ENCODE data around the gene ACP5. TPM values are rescaled to one million over a fixed set of nuclear protein-coding genes. Genes with fewer than 3 reads are reported as not detected.
"Not testable (repeated sequence)": the region's sequence is repeated elsewhere in the genome, so short reads cannot be mapped to it uniquely, and the experiment has no call there.

ACP5 gene
- total and polyA plus RNA-seq, 7 donors, result 0.44 to 2.7 (median 1.3) TPM

GRCh38 chr19:11617180-11618062, 40.0 kb upstream of the ACP5 start:
- intact Hi-C loops (cut with DNase I), result no loop called here

GRCh38 chr19:11612816-11613511, 35.5 kb upstream of the ACP5 start:
- Histone ChIP-seq H3K4me3 (no peak overlapping the region), H3K36me3 (ENCODE audit: insufficient read depth in 1 of 2, low read depth in 1 of 2) (peaks cover 15 to 34% of the 10 kb centered on the region in 2 donors), H3K27me3 (ENCODE audit: insufficient read depth in 3 of 3, low read length in 2 of 3) (no peaks in the 10 kb centered on the region), H3K9me3 (peaks cover 20% of the 10 kb centered on the region), H3K27ac (no peak overlapping the region), H3K4me1 (no peaks in the 10 kb centered on the region)
- DNase-seq (no peak), ATAC-seq (no peak)
- TF ChIP-seq CTCF (IDR thresholded peaks at IDR 0.05), result no peak
- intact Hi-C loops (cut with DNase I), result no loop called here
- 97 to 98% (median 98%) methylated on average over 5 of the region's 5 CpGs for WGBS, 3 donors

More at GRCh38 chr19:11617180-11618062, 40.0 kb upstream of the ACP5 start:
- no peak for DNase-seq
- Histone ChIP-seq H3K36me3 (ENCODE audit: insufficient read depth in 1 of 2, low read depth in 1 of 2) (peaks cover 24 to 66% of the 10 kb centered on the region in 2 donors), H3K4me1 (no peaks in the 10 kb centered on the region), H3K9me3 (peaks cover 27% of the 10 kb centered on the region), H3K4me3 (no peak overlapping the region), H3K27me3 (ENCODE audit: insufficient read depth in 3 of 3, low read length in 2 of 3) (no peaks in the 10 kb centered on the region), H3K27ac (no peak overlapping the region)
- no peak for ATAC-seq
- no peak for TF ChIP-seq CTCF (IDR thresholded peaks at IDR 0.05)
- 97 to 98% (median 98%) methylated on average over 19 of the region's 19 CpGs for WGBS, 3 donors

DNA sequence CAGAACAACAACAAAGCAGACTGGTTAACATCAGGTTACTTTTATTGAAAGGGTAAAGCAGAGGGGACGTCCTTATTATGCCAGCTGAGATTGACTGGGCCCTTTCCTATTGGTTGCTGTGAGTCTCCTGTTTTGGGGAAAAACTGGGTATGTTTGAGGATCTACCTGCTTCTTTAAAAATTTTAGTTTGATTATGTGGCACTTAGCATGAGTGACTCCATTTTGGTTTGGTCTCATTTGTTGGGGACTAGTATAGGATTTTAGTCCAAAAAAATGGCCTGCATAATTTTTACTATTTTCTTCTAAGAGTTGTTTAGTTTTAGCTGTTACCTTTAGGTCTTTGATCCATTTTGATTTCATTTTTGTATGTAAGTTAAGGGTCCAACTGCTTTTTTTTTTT, 34.3 kb upstream of the ACP5 start:
- no peak for TF ChIP-seq CTCF (IDR thresholded peaks at IDR 0.05)
- Histone ChIP-seq H3K27ac (no peak overlapping the region), H3K27me3 (ENCODE audit: insufficient read depth in 3 of 3, low read length in 2 of 3) (no peaks in the 10 kb centered on the region), H3K36me3 (ENCODE audit: insufficient read depth in 1 of 2, low read depth in 1 of 2) (peaks cover 2 to 22% of the 10 kb centered on the region in 2 donors), H3K9me3 (peaks cover 8% of the 10 kb centered on the region), H3K4me1 (no peaks in the 10 kb centered on the region), H3K4me3 (no peak overlapping the region)
- intact Hi-C loops (cut with DNase I), result no loop called here
- DNase-seq (no peak), ATAC-seq (no peak)
- 93 to 97% (median 97%) methylated on average over 1 of the region's 1 CpG for WGBS, 3 donors

- no peaks in the 10 kb centered on the region for H3K27me3 ChIP-seq (ENCODE audit: insufficient read depth in 3 of 3, low read length in 2 of 3)
- H3K4me1 ChIP-seq, result no peaks in the 10 kb centered on the region
- H3K4me3 ChIP-seq, result no peak overlapping the region
- TF ChIP-seq CTCF (IDR thresholded peaks at IDR 0.05), result no peak
- ATAC-seq (no peak), DNase-seq (no peak)
- intact Hi-C loops (cut with DNase I), result no loop called here
- WGBS, 3 donors, result 96 to 98% (median 96%) methylated on average over 8 of the region's 8 CpGs
- no peak overlapping the region for H3K27ac ChIP-seq
- no peaks in the 10 kb centered on the region for H3K9me3 ChIP-seq
- H3K36me3 ChIP-seq (ENCODE audit: insufficient read depth in 1 of 2, low read depth in 1 of 2), result peaks cover 0 to 7% of the 10 kb centered on the region in 2 donors
Measured at GRCh38 chr19:11606484-11606883, 29.0 kb upstream of the ACP5 start.

DNA sequence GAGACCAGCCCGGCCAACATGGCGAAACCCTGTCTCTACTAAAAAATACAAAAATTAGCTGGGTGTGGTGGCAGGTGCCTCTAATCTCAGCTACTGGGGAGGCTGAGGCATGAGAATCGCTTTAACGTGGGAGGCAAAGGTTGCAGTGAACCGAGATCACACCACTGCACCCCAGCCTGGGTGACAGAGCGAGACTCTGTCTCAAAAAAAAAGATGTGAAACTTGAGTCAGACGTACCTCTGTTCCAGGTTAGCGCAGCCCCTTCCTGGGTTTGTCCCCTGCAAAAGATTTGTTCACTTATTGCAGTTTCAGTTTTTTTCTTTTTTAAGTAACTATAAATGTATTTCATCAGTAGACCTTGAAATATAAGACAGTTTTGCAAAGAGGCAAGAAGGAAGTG, 22.3 kb upstream of the ACP5 start:
- H3K4me1 ChIP-seq; H3K36me3 ChIP-seq (ENCODE audit: insufficient read depth in 1 of 2, low read depth in 1 of 2); H3K4me3 ChIP-seq; H3K9me3 ChIP-seq; H3K27me3 ChIP-seq (ENCODE audit: insufficient read depth in 3 of 3, low read length in 2 of 3); intact Hi-C loops (cut with DNase I); ATAC-seq; DNase-seq; H3K27ac ChIP-seq: not testable (repeated sequence)
- WGBS, 3 donors, result 94 to 97% (median 95%) methylated on average over 8 of the region's 8 CpGs

Data from psoas muscle (tissue), 8 donors.